HFFc6 (cell line): Measurements from ENCODE around the gene ZNF749. TPM values are rescaled to one million over a fixed set of nuclear protein-coding genes. Genes with fewer than 3 reads are reported as not detected.
A peak's percentile ranks its signal among the peaks of the same experiment; 100 is the strongest.

ENCODE experiments used
- DNase-seq: peaks from one replicate; pipeline ENCODE4 v3.0.0-alpha.2; 2018
- H3K27ac Mint-ChIP-seq: 2 replicates; pipeline ENCODE4 v1.8.0; 2020; ENCODE audit warnings: mild to moderate bottlenecking, mixed read lengths
- H3K27me3 Mint-ChIP-seq: 2 replicates; pipeline ENCODE4 v1.8.0; 2021; ENCODE audit warnings: mild to moderate bottlenecking, moderate library complexity, mixed read lengths; ENCODE audit not compliant: insufficient read depth
- H3K36me3 Mint-ChIP-seq: 2 replicates; pipeline ENCODE4 v1.8.0; 2021; ENCODE audit warnings: low read depth, mixed read lengths
- H3K4me1 Mint-ChIP-seq: 2 replicates; pipeline ENCODE4 v1.8.0; 2020; ENCODE audit warnings: low read depth, mixed read lengths
- H3K4me3 Mint-ChIP-seq: 2 replicates; pipeline ENCODE4 v1.8.0; 2020; ENCODE audit warnings: mild to moderate bottlenecking, moderate library complexity, mixed read lengths
- H3K9me3 Mint-ChIP-seq: 2 replicates; pipeline ENCODE4 v1.8.0; 2020; ENCODE audit warnings: mild to moderate bottlenecking, mixed read lengths
- total RNA-seq, 6 experiments: library from RNA; stranded (reverse); fragmentation: NEBNext Ultra II Directional; extraction: Animal tissue kit (Norgen Biotek cat#: 25700); gene quantifications; 2 replicates in 1 of 6; 3 replicates in 5 of 6; pipeline ENCODE4 v1.2.3, GENCODE V29; 2021
- TF ChIP-seq, protein P1 (sequence below): fragments of 200-600 bp; sonication (generic); IDR thresholded peaks from 2 replicates; pipeline ENCODE4 v1.5.0; 2021; ENCODE audit warnings: antibody characterized with exemption, mild to moderate bottlenecking

ZNF749 gene
- total RNA-seq, 6 experiments from 2014 or later: 4.8 to 8.0 (median 6.6) TPM

DNA sequence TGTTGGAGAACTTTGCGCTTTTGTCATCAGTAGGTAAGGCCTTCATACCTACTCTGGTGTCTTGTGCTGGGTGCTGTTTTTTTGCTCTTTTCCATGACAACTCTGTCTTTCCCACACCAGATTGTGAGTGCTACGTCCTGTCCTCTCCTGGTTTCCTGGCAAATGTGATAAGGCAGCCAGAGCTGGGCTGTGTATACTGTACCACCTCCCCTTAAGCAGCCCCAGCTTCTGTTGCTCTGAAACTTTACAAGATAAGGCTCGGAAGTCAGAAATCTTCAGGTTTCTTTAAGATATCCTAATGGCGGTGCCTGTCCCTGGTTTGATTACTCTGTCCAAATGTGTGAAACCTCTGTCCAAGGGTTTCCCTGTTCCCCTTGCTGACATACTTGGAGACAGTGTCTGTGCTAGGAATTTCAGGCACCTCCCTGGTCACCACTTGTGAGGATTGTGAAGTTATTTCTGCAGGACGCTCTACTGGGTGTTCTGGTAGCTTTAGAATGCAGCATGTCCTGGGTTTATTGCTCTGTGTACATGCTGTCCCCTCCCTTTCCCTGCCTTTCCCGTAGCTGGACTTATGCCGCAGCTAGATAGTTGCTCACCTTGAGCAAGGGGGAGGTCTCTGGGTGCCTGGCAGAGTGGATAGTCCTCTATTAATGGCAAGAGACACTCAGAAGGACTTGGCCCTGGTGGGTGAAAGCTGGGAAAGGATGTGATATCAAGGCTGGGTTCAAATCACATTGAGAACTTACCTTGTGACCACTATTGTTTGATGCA is 7.0 kb downstream of the ZNF749 start:
- DNase-seq: no peak
- no peaks in the 10 kb centered on the region for H3K4me1 Mint-ChIP-seq
- H3K27ac Mint-ChIP-seq: no peak overlapping the region
- no peak overlapping the region for H3K4me3 Mint-ChIP-seq
- peaks cover 74% of the 10 kb centered on the region for H3K9me3 Mint-ChIP-seq
- H3K27me3 Mint-ChIP-seq: no peaks in the 10 kb centered on the region; the same call in 1 of the 2 replicates
- H3K36me3 Mint-ChIP-seq: peaks cover 87% of the 10 kb centered on the region
- TF ChIP-seq, protein P1, sequence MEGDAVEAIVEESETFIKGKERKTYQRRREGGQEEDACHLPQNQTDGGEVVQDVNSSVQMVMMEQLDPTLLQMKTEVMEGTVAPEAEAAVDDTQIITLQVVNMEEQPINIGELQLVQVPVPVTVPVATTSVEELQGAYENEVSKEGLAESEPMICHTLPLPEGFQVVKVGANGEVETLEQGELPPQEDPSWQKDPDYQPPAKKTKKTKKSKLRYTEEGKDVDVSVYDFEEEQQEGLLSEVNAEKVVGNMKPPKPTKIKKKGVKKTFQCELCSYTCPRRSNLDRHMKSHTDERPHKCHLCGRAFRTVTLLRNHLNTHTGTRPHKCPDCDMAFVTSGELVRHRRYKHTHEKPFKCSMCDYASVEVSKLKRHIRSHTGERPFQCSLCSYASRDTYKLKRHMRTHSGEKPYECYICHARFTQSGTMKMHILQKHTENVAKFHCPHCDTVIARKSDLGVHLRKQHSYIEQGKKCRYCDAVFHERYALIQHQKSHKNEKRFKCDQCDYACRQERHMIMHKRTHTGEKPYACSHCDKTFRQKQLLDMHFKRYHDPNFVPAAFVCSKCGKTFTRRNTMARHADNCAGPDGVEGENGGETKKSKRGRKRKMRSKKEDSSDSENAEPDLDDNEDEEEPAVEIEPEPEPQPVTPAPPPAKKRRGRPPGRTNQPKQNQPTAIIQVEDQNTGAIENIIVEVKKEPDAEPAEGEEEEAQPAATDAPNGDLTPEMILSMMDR: no peak

DNA sequence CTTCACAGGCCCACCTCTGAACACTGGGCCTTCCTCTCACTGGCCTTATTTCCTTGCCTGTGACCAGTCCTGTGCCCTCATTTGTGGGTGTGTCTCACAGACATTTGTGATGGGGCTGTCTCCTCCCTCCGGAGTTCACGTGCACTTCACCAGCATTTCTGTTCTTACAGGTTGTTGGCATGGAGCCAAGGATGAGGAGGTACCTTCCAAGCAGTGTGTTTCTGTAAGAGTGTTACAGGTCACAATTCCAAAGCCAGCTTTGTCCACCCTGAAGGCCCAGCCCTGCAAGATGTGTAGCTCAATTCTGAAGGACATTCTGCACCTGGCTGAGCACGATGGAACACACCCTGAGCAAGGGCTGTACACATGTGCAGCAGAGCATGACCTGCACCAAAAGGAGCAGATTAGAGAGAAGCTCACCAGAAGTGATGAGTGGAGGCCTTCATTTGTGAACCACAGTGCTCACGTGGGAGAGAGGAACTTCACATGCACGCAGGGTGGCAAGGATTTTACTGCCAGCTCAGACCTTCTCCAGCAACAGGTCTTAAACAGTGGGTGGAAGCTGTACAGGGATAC is 8.1 kb downstream of the ZNF749 start:
- Mint-ChIP-seq H3K4me1 (no peaks in the 10 kb centered on the region), H3K4me3 (no peak overlapping the region), H3K36me3 (peaks cover 80% of the 10 kb centered on the region), H3K27ac (no peak overlapping the region), H3K9me3 (peaks cover 74% of the 10 kb centered on the region), H3K27me3 (no peaks in the 10 kb centered on the region; the same call in 1 of the 2 replicates)
- TF ChIP-seq, protein P1: no peak
- no peak for DNase-seq

DNA sequence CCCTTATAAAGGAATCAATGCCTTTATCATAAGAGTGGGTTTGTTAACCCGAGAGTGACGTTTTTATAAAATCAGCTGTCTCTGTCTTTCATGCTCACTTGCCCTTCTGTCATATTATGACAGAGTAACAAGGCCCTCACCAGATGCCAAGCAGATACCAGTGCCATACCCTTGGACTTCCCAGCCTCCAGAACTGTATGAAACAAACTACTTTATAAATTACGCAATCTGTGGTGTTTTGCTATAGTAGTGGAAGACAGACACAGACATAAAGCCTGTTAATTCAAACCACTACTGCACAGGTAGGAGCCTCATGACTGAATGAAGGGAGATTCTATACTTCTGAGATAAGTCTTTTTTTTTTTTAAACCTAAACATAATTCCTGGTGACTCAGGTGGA is 17.2 kb downstream of the ZNF749 start:
- Mint-ChIP-seq H3K27ac (no peak overlapping the region), H3K36me3 (peaks cover 36% of the 10 kb centered on the region), H3K4me3 (no peak overlapping the region), H3K27me3 (no peaks in the 10 kb centered on the region; the same call in 1 of the 2 replicates), H3K4me1 (no peaks in the 10 kb centered on the region), H3K9me3 (peaks cover 31% of the 10 kb centered on the region)
- DNase-seq: no peak
- TF ChIP-seq, protein P1: no peak

DNA sequence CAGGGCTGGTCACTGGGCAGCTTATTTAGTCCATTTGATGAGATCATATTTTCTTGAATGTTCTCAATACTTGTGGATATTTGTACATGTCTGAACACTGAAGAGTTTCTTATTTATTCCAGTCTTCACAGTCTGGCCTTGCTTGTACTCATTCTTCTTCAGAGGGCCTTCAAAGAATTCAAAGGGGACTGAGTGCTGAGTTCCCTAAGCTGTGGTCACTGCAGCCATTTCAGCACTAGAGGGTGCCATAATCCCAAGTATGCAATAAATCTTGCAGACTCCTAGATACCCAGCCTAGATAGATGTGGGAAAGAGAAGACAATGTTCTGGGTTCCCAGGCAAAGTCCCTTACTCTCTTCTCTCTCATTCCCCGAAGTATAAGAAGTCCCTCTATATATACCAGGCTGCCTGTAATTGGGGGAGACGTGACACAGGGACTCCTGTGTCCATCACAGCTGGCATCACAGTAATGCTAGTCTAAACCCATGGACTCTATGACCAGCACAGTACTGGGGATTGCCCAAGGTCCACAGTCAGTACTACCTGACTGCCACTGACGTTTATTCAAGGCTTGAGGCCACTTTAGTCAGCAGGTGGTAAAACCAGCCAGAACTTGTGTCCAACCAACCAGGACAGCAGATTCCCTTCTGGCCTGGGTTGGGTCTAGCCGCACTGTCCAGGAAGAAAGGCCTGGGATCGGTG is 30.7 kb downstream of the ZNF749 start:
- Mint-ChIP-seq H3K9me3 (peaks cover 23% of the 10 kb centered on the region), H3K4me3 (no peak overlapping the region), H3K4me1 (no peaks in the 10 kb centered on the region), H3K36me3 (peaks cover 25% of the 10 kb centered on the region), H3K27ac (no peak overlapping the region), H3K27me3 (no peaks in the 10 kb centered on the region)
- peak; percentile 50 for DNase-seq
- TF ChIP-seq, protein P1: peak; percentile 82

DNA sequence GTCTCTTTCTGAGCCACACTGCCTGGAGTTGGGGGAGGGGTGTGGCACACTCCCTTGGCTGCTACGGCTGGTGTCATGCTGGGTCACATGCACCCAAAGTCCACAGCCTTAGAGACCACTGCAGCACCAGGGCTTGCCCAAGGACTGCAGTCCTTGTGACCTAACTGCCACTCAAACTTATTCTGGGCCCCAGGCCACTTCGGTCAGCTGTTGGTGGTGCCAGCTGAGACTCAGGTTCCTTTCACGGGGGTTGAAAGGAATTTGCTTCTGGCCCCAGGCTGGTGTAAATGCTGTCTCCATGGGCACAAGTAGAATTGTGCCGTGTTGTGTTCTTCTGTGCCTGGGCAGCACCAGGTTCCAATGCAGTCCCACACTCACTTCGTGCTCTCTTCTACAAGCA is 31.4 kb downstream of the ZNF749 start:
- TF ChIP-seq, protein P1: no peak
- Mint-ChIP-seq H3K27me3 (no peaks in the 10 kb centered on the region; the same call in 1 of the 2 replicates), H3K27ac (no peak overlapping the region), H3K9me3 (peaks cover 29% of the 10 kb centered on the region), H3K4me3 (no peak overlapping the region), H3K36me3 (peaks cover 31% of the 10 kb centered on the region), H3K4me1 (no peaks in the 10 kb centered on the region)
- no peak for DNase-seq
